GM18520 (cell line): ENCODE measurements around the gene HTR6.

Experiments used
- ATAC-seq: cut with Tn5 transposase; IDR thresholded peaks from one replicate; pipeline ENCODE4 v1.9.1; 2021; ENCODE audit not compliant: unreplicated experiment

The HTR6 gene

DNA sequence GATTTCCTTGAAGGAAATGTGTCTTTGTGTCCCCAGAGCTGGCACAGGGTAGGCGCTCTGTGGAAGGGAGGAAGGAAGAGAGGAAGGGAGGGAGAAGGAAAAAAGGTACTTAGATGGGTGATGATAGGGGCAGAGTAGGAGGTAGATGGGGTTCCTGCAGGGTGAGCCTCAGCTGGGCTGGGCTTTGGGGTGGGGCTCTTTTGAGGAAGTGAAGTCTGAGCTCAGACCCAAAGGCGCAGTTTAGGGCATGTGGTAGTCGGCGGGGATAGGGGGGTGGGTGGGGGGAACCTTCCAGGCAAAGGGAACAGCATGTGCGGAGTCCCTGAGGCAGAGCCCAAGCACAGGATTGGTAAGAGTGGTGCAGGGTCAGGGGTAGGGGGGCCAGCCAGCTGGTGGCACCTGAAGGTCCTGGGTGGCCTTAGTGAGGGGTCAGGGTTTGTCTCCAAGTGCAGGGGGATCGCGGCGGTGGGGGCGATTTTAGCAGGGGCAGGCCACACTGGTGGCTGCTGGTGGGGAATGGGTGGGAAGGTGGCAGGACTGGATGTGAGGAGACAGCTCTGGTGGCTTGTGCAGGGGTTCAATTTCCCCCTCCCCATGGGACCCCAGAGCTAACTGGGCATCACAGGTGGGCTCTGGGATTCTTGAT, 8.4 kb upstream of the HTR6 start:
- ATAC-seq = no peak

DNA sequence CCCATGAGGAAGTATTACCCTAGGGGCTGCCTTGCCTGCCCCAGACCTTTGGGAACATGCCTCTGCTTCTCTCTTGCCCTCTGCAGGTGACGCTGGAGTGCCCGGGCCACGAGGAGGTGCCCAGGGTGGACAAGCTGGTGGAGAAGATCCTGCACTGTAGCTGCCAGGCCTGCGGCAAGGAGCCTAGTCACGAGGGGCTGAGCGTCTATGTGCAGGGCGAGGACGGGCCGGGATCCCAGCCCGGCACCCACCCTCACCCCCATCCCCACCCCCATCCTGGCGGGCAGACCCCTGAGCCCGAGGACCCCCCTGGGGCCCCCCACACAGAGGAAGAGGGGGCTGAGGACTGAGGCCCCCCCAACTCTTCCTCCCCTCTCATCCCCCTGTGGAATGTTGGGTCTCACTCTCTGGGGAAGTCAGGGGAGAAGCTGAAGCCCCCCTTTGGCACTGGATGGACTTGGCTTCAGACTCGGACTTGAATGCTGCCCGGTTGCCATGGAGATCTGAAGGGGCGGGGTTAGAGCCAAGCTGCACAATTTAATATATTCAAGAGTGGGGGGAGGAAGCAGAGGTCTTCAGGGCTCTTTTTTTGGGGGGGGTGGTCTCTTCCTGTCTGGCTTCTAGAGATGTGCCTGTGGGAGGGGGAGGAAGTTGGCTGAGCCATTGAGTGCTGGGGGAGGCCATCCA, 7.8 kb upstream of the HTR6 start:
- ATAC-seq = no peak

DNA sequence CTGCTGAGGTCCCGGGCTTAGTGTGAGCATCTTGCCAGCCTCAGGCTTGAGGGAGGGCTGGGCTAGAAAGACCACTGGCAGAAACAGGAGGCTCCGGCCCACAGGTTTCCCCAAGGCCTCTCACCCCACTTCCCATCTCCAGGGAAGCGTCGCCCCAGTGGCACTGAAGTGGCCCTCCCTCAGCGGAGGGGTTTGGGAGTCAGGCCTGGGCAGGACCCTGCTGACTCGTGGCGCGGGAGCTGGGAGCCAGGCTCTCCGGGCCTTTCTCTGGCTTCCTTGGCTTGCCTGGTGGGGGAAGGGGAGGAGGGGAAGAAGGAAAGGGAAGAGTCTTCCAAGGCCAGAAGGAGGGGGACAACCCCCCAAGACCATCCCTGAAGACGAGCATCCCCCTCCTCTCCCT, 7.2 kb upstream of the HTR6 start:
- ATAC-seq = no peak

DNA sequence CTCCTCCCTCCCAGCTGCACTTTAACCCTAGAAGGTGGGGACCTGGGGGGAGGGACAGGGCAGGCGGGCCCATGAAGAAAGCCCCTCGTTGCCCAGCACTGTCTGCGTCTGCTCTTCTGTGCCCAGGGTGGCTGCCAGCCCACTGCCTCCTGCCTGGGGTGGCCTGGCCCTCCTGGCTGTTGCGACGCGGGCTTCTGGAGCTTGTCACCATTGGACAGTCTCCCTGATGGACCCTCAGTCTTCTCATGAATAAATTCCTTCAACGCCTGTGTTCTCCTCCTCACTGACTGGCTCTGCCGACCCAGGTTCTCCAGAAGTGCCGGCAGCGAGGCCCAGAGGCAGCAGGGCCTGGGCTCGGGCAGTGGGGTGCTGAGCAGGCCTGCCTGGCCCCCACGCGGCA, 6.5 kb upstream of the HTR6 start:
- ATAC-seq = no peak

DNA sequence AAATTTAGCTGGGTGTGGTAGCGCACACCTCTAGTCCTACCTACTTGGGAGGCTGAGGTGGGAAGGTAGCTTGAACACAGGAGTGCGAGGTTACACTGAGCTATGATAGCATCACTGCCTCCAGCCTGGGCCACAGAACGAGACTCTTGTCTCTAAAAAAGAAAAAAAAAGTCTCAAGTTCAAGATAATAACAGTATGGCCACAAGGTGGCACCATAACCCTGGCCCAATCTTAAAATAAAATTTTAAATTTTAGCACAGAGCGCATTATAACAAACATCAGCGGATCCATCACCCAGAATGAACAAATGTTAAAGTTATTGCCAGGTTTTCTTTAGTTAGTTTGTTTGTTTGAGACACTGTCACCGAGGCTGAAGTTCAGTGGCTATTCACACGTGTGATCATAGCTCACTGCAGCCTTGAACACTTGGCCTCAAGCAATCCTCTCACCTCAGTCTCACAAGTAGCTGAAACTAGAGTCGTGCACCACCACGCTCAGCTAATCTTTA, 2.9 kb upstream of the HTR6 start:
- no peak for ATAC-seq

DNA sequence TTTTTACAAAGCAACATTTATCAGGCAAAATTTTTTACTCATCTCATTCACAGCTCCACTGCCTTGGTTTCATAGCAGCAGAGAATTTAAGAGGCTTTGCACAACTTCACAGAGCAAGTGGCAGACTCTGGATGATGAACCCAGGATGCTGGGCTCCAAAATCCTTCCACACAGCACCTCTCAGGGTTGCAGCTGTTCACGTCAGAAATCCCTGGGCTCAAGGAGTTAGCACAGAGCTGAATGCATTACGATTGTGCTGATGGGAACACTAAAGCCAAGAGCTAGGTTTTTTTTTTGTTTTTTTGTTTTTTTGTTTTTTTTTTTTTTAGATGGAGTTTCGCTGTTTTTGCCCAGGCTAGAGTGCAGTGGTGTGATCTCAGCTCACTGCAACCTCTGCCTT, 2.4 kb upstream of the HTR6 start:
- ATAC-seq = no peak

DNA sequence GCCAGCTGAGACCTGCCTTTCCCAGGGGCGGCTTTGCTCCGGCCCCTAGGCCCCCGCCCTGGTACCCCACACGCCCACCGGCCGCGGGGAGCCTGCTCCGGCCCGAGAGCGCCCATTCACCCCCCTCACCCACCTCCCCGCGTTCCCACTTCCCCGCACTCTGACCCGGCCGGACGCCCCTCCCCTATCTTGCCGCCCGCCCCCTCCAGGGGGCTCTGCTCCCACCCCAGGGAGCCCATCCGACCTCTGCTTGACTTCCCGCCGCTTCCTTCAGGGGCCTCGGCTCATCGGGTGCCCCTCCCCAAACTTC, 466 bp downstream of the HTR6 start:
- no peak for ATAC-seq

DNA sequence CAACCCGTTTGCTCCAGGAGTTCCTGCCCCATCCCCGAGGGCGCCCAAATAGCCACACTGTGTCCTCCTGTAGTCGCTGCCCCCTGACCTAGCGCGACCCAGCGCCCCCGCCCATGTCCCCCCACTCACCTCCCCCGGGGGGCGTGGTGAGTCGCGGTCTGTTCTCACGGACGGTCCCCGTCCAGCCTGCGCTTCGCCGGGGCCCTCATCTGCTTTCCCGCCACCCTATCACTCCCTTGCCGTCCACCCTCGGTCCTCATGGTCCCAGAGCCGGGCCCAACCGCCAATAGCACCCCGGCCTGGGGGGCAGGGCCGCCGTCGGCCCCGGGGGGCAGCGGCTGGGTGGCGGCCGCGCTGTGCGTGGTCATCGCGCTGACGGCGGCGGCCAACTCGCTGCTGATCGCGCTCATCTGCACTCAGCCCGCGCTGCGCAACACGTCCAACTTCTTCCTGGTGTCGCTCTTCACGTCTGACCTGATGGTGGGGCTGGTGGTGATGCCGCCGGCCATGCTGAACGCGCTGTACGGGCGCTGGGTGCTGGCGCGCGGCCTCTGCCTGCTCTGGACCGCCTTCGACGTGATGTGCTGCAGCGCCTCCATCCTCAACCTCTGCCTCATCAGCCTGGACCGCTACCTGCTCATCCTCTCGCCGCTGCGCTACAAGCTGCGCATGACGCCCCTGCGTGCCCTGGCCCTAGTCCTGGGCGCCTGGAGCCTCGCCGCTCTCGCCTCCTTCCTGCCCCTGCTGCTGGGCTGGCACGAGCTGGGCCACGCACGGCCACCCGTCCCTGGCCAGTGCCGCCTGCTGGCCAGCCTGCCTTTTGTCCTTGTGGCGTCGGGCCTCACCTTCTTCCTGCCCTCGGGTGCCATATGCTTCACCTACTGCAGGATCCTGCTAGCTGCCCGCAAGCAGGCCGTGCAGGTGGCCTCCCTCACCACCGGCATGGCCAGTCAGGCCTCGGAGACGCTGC, 1.1 kb downstream of the HTR6 start:
- no peak for ATAC-seq

DNA sequence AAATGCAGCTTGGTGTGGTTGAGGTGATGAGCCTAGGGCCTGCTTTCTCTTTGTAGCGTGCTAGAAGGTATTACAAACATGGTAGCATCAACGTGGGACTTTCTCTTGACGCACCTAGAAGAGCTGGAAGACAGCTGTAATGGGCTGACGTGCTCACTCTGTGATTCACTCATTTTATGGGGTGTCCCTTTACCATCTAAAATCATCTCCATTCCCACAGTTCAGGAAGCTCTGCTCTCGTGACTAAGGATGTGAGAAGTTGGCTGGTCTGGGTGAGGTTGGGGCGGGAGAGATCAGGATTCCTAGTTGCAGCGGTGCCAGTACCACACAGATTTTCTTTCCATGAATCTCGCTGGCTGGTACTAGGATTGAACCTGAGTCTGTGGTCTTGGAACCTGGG, 4.2 kb downstream of the HTR6 start:
- no peak for ATAC-seq

DNA sequence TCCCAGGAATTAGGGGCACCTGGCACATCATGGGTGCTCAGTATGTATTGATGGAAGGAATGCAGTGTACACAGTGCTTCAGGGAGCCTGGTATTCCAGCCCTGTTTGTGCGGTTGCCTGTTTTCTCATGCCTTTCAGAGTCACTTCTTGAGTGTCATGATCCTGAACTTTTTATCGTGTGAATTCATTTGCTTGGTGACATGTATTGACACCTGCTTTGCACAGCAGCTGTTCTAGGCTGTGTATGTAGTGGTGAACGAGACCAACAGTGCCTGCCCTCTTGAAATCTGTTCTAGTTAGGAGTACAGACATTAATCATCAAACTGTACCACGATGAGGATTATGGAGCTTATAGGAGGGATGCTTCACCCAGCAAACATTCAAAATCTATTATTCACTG, 6.1 kb downstream of the HTR6 start:
- ATAC-seq = no peak

DNA sequence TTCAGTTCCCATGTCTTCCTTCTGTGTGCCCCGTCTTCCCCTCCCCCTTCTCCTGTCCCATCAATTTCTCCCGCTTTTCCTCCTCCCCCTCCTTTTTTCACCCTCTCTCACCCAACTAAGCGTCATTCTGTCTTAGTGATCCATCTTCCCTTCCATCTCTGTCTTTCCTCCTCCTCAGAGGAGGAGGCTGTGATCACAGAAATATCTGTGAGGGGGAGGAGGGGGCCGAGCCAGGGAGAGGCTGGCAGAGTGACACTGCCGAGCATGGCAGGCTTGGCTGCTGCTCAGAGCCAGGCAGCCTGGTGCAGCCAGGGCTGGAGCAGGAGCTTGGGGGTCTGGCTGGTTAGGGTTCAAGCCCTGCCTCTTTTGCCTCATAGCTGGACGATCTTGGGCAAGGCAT, 7.6 kb downstream of the HTR6 start:
- no peak for ATAC-seq

DNA sequence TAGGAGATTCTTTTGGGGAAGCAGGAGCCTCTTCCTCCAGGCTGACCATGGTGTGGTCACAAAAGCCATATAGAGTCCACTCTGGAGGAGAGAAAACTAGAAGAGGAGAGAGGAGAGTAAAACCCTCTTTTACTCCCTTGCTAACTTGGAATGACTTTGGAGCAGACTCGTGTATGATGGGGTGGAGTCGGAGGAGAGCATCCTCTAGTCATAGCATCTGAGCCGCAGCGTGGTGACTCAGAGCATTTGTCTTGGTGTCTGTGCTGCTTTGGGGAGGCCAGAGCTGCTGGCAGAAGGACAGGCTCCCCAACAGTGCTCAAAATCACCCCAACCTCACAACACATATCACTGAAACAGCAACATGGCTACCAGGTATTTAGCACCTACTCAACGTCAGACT, 11.1 kb downstream of the HTR6 start:
- ATAC-seq = no peak

DNA sequence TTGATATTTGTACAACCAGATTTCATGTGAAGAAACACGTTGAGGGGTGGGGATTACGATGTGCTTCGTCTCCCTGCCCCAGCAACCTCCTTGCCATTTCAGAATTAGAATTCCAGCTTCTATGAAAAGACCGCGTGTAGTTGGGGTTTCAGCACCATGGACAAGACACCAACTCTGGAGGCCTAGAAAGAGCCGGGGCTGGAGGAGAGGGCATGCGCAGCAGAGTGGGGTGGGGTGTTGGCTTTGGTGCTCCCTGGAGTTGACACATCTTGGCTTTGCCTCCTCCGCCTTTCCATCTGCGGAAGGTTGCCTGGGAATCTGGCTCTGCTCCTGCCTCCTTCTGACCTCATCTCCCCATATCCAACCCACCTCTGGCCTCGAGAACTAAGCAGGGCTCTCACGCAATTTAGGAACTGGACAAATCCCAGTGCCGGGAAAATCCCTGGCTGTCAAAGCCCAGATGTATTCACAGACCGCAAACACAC, 11.8 kb downstream of the HTR6 start:
- no peak for ATAC-seq

DNA sequence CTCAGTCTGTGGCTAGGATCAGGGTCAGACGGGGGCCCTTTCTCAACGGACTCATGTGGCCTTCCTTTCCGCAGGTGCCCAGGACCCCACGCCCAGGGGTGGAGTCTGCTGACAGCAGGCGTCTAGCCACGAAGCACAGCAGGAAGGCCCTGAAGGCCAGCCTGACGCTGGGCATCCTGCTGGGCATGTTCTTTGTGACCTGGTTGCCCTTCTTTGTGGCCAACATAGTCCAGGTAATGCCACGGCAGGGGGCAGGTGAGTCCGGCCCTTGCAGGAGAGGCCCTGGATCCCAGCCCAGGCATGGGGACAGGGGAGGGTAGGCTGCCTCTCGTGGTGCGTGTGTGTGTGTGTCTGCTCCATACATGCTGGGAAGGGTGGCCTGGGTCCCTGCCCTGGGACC, 13.8 kb downstream of the HTR6 start:
- ATAC-seq = no peak

DNA sequence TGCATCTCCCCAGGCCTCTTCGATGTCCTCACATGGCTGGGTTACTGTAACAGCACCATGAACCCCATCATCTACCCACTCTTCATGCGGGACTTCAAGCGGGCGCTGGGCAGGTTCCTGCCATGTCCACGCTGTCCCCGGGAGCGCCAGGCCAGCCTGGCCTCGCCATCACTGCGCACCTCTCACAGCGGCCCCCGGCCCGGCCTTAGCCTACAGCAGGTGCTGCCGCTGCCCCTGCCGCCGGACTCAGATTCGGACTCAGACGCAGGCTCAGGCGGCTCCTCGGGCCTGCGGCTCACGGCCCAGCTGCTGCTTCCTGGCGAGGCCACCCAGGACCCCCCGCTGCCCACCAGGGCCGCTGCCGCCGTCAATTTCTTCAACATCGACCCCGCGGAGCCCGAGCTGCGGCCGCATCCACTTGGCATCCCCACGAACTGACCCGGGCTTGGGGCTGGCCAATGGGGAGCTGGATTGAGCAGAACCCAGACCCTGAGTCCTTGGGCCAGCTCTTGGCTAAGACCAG, 14.3 kb downstream of the HTR6 start:
- ATAC-seq = no peak

DNA sequence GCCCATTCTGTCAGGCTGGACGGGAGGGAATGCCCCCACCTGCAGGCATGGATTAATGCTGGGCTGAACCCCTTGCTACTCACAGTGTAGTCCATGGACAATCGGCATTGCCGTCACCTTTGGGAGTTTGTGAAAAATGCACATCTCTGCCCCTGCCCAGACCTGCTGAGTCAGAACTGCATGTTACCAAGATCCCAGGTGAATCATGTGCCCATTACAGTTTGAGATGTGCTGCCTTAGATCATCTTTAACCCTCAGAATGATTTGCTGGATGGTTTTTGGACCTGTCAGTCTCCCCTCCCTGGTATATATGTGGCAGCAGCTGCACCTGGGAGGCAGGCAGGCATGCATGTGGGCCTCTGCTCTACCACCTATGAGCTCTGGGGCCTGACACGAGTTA, 15.0 kb downstream of the HTR6 start:
- ATAC-seq = no peak

DNA sequence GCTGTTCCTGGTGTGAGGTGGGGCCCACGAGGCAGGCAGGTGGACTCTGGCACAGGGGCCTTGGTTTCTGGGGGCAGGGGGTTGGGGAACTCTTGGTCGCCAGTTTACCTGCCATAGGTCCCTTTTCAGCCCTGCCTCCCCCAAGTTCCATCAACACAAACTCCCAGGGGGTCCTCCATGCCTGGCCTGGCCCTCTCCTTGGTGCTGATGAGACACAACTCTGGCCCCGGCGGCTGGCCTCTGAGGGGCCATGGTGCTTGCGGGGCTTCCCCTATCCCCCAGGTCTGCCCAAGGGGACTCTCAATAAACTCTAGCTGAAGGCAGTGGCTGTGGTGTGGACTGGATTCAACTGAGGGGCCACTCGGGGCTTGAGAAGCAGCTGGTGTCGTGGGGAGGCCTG, 16.0 kb downstream of the HTR6 start:
- no peak for ATAC-seq

DNA sequence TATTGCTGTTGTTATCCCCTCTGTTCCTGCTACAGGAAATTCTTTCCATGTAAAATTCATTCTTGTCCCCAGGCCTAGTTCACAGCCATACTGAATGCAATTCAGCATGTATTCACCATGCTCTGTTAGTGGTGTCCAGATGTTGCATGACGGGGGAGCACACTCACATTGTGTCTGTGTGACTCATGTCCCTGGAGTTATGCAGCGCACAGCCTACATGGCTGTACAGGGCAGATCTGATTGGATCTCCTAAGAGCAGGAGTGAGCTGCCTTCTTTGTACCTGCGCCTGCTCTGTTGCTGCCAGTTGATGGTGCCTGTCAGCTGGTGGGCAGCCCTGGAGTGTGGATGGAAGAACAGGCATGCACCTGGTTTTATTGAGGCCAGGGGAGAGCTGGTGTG, 17.6 kb downstream of the HTR6 start:
- ATAC-seq = no peak

DNA sequence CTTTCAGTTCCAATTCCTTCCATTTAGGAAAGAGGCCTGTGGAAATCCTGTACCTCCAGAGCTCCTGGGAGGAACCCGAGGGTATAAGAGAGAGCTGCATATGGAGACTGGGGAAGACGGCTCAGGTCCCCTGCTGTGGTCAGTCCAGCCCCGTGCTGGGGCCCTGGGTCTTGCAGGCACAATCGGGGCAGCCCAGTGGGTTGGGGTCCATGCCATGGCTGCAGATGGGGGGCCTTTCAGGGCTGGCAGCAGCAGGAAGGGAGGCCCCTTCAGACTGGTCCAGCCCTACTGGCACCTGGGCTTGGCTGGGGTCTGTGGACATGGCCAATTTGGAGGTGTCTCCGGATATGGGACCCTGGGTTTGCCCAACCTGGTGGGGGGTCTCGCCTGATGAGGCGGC, 18.2 kb downstream of the HTR6 start:
- ATAC-seq = no peak

DNA sequence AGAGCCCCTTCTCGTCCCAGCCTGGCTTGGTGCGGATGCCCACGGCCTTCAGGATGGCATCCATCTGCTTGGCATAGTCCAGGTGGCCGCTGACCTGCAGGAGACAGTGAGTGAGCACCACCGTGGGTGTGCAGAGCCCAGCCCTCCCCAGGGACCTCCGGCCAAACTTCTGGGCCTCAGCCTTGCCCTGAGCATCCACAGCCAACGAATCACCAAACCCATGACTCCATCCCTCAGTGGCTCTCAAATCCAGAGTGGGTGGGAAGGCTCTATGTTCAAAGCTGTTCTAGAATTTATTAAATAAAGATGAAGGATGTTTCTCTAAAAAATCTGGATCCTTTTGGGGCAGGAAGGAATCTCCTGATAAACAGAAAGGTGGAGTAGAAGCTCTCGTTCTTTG, 18.7 kb downstream of the HTR6 start:
- no peak for ATAC-seq

DNA sequence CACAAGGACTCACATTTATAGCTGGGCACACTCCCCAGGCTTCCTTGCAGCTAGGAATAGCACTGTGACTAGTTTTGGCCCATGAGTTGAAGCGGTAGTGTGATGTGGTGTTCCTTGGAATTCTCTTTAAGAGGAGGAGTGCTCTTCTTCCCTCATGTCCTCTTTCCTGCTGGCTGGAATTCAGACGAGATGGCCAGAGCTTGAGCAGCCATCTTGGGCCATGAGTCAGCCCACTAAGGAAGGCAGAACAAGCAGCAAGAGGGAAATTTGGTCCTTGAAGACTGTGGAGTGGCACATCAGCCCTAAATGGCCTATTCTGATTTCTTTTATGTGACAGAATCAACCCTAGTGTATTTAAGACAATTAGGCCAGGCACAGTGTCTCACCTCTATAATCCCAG, 20.0 kb downstream of the HTR6 start:
- ATAC-seq = no peak

DNA sequence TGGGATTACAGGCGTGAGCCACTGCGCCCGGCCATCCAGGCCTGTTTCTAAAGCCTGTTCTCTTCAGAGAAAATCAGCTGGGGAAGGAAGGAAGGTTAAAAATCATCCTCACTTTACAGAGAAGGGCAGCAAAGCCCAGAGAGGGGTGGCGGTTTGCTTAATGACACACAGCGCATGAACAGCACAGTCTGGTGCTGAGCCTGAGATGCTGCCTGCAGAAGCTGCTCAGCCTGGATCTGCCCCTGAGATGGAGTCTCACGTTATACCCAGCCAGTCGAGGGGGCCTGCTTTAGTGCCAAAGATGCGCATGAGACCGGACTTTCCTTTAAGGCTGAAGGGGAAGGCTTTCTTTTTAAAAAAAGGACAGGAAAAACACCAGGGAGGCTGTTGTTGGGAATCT, 21.3 kb downstream of the HTR6 start:
- no peak for ATAC-seq
